HCT116 (cell line): ENCODE results near the gene ZDHHC1. TPM values are rescaled to one million over a fixed set of nuclear protein-coding genes. Genes with fewer than 3 reads are reported as not detected.

Experiments
- ATAC-seq: fragments of 200-7000 bp; cut with Tn5 transposase; 2 replicates; pipeline ENCODE4 v1.9.1; 2020; ENCODE audit warnings: mild to moderate bottlenecking, moderate library complexity
- BruUV-seq: library from RNA; stranded (reverse); fragments of 400-500 nt; replicated peaks from 2 replicates; lab custom pipeline; 2021; lab: Mats Ljungman, UMichigan
- CTCF ChIA-PET: fragments of 300-600 bp; sonication (Branson Sonifier 250); formaldehyde crosslinking; loops from one replicate; lab custom pipeline; 2021; ENCODE audit warnings: antibody characterized with exemption; lab: Charles Lee
- POLR2A ChIA-PET: fragments of 300-600, 350-600 bp; sonication (Branson Sonifier 250); formaldehyde crosslinking; loops from one replicate; lab custom pipeline; 2021; ENCODE audit warnings: antibody characterized with exemption; lab: Charles Lee
- RAD21 ChIA-PET, 2 experiments: fragments of 300-600 bp; sonication (Branson Sonifier 250); formaldehyde crosslinking; loops; one replicate each; lab custom pipeline; 2023; ENCODE audit warnings: low total read pairs in 2 of 2; ENCODE audit not compliant: uncharacterized antibody in 2 of 2, unreplicated experiment in 2 of 2, low non-redundant PET in 1 of 2; lab: Charles Lee
- DNase-seq: peaks from one replicate; pipeline ENCODE4 v3.0.0-alpha.2; 2010; ENCODE audit warnings: low read depth, low spot score
- H2AFZ ChIP-seq: fragments of 200-600 bp; shearing (Covaris generic), sonication (generic); 2 replicates; pipeline ENCODE4 v1.6.1; 2017; ENCODE audit warnings: low read depth, mixed run types, mixed read lengths, antibody characterized with exemption, low read length; ENCODE audit not compliant: poor library complexity, severe bottlenecking
- H3K27ac ChIP-seq: 2 replicates; pipeline ENCODE4 v1.5.1; 2012; ENCODE audit warnings: low read depth, low read length
- H3K27me3 ChIP-seq: fragments of 200-600 bp; sonication (generic); 2 replicates; pipeline ENCODE4 v1.6.1; 2016; ENCODE audit warnings: mixed run types, low read length, mixed read lengths; ENCODE audit not compliant: insufficient read depth
- H3K36me3 ChIP-seq, 2 experiments: fragments of 200-500 bp in 1 of 2; fragments of 200-600 bp in 1 of 2; sonication (Bioruptor generic) in 1 of 2; sonication (generic) in 1 of 2; 2 replicates each; pipeline versions ENCODE4 v1.5.1 to v1.6.1; 2014 to 2016; ENCODE audit warnings: low read length in 2 of 2, inconsistent platforms in 1 of 2, mixed read lengths in 1 of 2, mixed run types in 1 of 2; ENCODE audit not compliant: insufficient read depth in 2 of 2, control insufficient read depth in 1 of 2
- H3K4me1 ChIP-seq, 2 experiments: fragments of 200-600 bp in 1 of 2; sonication (generic) in 1 of 2; 2 replicates each; pipeline versions ENCODE4 v1.5.1 to v1.6.1; 2012 to 2017; ENCODE audit warnings: low read length in 2 of 2, inconsistent platforms in 1 of 2, mild to moderate bottlenecking in 1 of 2, mixed read lengths in 1 of 2, mixed run types in 1 of 2, moderate library complexity in 1 of 2; ENCODE audit not compliant: insufficient read depth in 2 of 2, control insufficient read depth in 1 of 2
- H3K4me2 ChIP-seq: fragments of 200-600 bp; sonication (generic); 2 replicates; pipeline ENCODE4 v1.6.1; 2017; ENCODE audit warnings: mixed run types, low read length, mixed read lengths
- H3K4me3 ChIP-seq, 2 experiments: fragments of 200-600 bp in 1 of 2; sonication (generic) in 1 of 2; replicated peaks in 1 of 2; 2 replicates each; pipeline ENCODE4 v1.5.1; 2011 to 2016; ENCODE audit warnings: low read length in 2 of 2, control low read depth in 1 of 2, low read depth in 1 of 2, mild to moderate bottlenecking in 1 of 2, mixed read lengths in 1 of 2, mixed run types in 1 of 2
- H3K79me2 ChIP-seq: fragments of 200-600 bp; sonication (generic); 2 replicates; pipeline ENCODE4 v1.6.1; 2017; ENCODE audit warnings: mild to moderate bottlenecking, mixed run types, low read length, moderate library complexity, mixed read lengths; ENCODE audit not compliant: insufficient read depth
- H3K9ac ChIP-seq: fragments of 200-600 bp; sonication (generic); 2 replicates; pipeline ENCODE4 v1.6.1; 2016; ENCODE audit warnings: low read length, mixed read lengths
- H3K9me2 ChIP-seq: fragments of 200-600 bp; sonication (generic), shearing (Covaris generic); 2 replicates; pipeline ENCODE4 v1.6.1; 2017; ENCODE audit warnings: mixed run types, mild to moderate bottlenecking, moderate library complexity; ENCODE audit not compliant: insufficient read depth
- H3K9me3 ChIP-seq, 2 experiments: fragments of 200-500 bp in 1 of 2; fragments of 200-600 bp in 1 of 2; sonication (Bioruptor generic) in 1 of 2; sonication (generic) in 1 of 2; 2 replicates each; pipeline ENCODE4 v1.6.1; 2014 to 2017; ENCODE audit warnings: low read length in 2 of 2, mixed read lengths in 2 of 2, inconsistent platforms in 1 of 2, low read depth in 1 of 2, mild to moderate bottlenecking in 1 of 2, mixed run types in 1 of 2, moderate library complexity in 1 of 2; ENCODE audit not compliant: control insufficient read depth in 1 of 2, insufficient read depth in 1 of 2
- H4K20me1 ChIP-seq: fragments of 200-600 bp; sonication (generic), shearing (Covaris generic); 2 replicates; pipeline ENCODE4 v1.6.1; 2017; ENCODE audit warnings: mixed run types, mild to moderate bottlenecking, moderate library complexity; ENCODE audit not compliant: insufficient read depth
- CBX3 ChIP-seq: IDR thresholded peaks from 2 replicates; pipeline ENCODE4 v1.6.1; 2012; ENCODE audit warnings: low read depth
- CEBPB ChIP-seq: IDR thresholded peaks from 2 replicates; pipeline ENCODE4 v1.6.1; 2012; ENCODE audit warnings: low read depth
- CTCF ChIP-seq, 3 experiments: fragments of 200-600 bp in 1 of 3; sonication (generic) in 1 of 3; IDR thresholded peaks in 2 of 3; conservative IDR thresholded peaks in 1 of 3; 2 replicates each; pipeline ENCODE4 v1.5.1; 2012 to 2017; ENCODE audit warnings: low read depth in 2 of 3, low read length in 2 of 3, antibody characterized with exemption in 1 of 3, borderline replicate concordance in 1 of 3, control low read depth in 1 of 3, mild to moderate bottlenecking in 1 of 3, mixed read lengths in 1 of 3, mixed run types in 1 of 3, moderate library complexity in 1 of 3; ENCODE audit not compliant: insufficient read depth in 1 of 3
- EGR1 ChIP-seq: IDR thresholded peaks from 2 replicates; pipeline ENCODE4 v1.6.1; 2012; ENCODE audit warnings: low read depth
- ELF1 ChIP-seq: IDR thresholded peaks from 2 replicates; pipeline ENCODE4 v1.6.1; 2012; ENCODE audit warnings: low read depth, borderline replicate concordance
- EZH2 ChIP-seq: fragments of 200-600 bp; sonication (generic); IDR thresholded peaks from 2 replicates; pipeline ENCODE4 v1.6.1; 2017; ENCODE audit warnings: antibody characterized with exemption, mixed run types
- EZH2phosphoT487 ChIP-seq: fragments of 200-600 bp; IDR thresholded peaks from 2 replicates; pipeline ENCODE4 v1.6.1; 2018; ENCODE audit warnings: antibody characterized with exemption, borderline replicate concordance
- FOSL1 ChIP-seq: IDR thresholded peaks from 2 replicates; pipeline ENCODE4 v1.6.1; 2012; ENCODE audit warnings: low read depth
- JUND ChIP-seq: IDR thresholded peaks from 2 replicates; pipeline ENCODE4 v1.6.1; 2012
- POLR2A ChIP-seq: IDR thresholded peaks from 2 replicates; pipeline ENCODE4 v1.7.0; 2011; ENCODE audit warnings: borderline replicate concordance; ENCODE audit not compliant: insufficient read depth, insufficient read length; ENCODE audit errors: extremely low read depth
- RAD21 ChIP-seq: IDR thresholded peaks from 2 replicates; pipeline ENCODE4 v1.6.1; 2012; ENCODE audit warnings: low read depth, mild to moderate bottlenecking
- REST ChIP-seq: IDR thresholded peaks from 2 replicates; pipeline ENCODE4 v1.6.1; 2012; ENCODE audit warnings: low read depth
- SP1 ChIP-seq: IDR thresholded peaks from 2 replicates; pipeline ENCODE4 v1.6.1; 2012; ENCODE audit warnings: low read depth
- TCF7L2 ChIP-seq: IDR thresholded peaks from 2 replicates; pipeline ENCODE4 v1.7.0; 2011; ENCODE audit warnings: borderline replicate concordance, inconsistent platforms; ENCODE audit not compliant: insufficient read depth, insufficient read length; ENCODE audit errors: extremely low read depth
- YY1 ChIP-seq: IDR thresholded peaks from 2 replicates; pipeline ENCODE4 v1.6.1; 2011; ENCODE audit warnings: low read length, low read depth, moderate library complexity, mild to moderate bottlenecking; ENCODE audit not compliant: insufficient replicate concordance; ENCODE audit errors: extremely low read depth
- ZFX ChIP-seq: fragments of 450-650 bp; IDR thresholded peaks from 2 replicates; pipeline ENCODE4 v1.6.1; 2017
- ZNF274 ChIP-seq: fragments of 200-500 bp; sonication (Bioruptor generic); IDR thresholded peaks from 2 replicates; pipeline ENCODE4 v1.6.1; 2014; ENCODE audit warnings: mild to moderate bottlenecking, low read depth, low read length, inconsistent platforms
- intact Hi-C: fragments of 100-400 bp; cut with micrococcal nuclease; formaldehyde crosslinking; loops from 2 replicates; pipeline ENCODE4 v1.10.0; 2022
- total RNA-seq: library from RNA; stranded (reverse); gene quantifications from one replicate; pipeline ENCODE4 v1.2.1, GENCODE V29; 2021; ENCODE audit not compliant: unreplicated experiment

The ZDHHC1 gene
- total RNA-seq, 1 experiment from 2014 or later: 9.1 TPM

- Histone ChIP-seq H3K9me2 (no peaks in the 10 kb centered on the region), H3K4me3 (peak overlapping the region in 1 of 2 experiments; percentile 41; a peak in 2 of 4 replicates), H2AFZ (no peak overlapping the region), H3K36me3 (no peaks in the 10 kb centered on the region), H3K4me1 (peaks cover 23 to 38% of the 10 kb centered on the region in 2 experiments), H3K27ac (peak overlapping the region; percentile 74), H3K9me3 (no peaks in the 10 kb centered on the region), H4K20me1 (no peaks in the 10 kb centered on the region), H3K27me3 (no peaks in the 10 kb centered on the region), H3K4me2 (peak overlapping the region; percentile 78), H3K9ac (peak overlapping the region; percentile 50), H3K79me2 (no peaks in the 10 kb centered on the region)
- ChIA-PET POLR2A (no interaction called here), RAD21 (no interaction called here), CTCF (interaction anchor here (1.4 kb wide), 1 partner anchor 23 kb away, joined by 3 read pairs; no protein-coding TSS in a partner anchor)
- TF ChIP-seq YY1 (no peak), RAD21 (no peak), CBX3 (no peak), CEBPB (no peak), ZNF274 (no peak), EZH2phosphoT487 (no peak), POLR2A (no peak), JUND (no peak), EGR1 (no peak), EZH2 (no peak), ZFX (no peak), CTCF (IDR thresholded peaks at IDR 0.05 in 2 of 3, conservative IDR thresholded peaks at IDR 0.05 in 1 of 3; ENCODE audit: borderline replicate concordance in 1 of 3, insufficient read depth in 1 of 3, low read depth in 2 of 3, low read length in 2 of 3) (no peak), SP1 (no peak), REST (no peak), TCF7L2 (no peak), FOSL1 (no peak), ELF1 (no peak)
- ATAC-seq (peak; percentile 38), DNase-seq (no peak)
- intact Hi-C loops: no loop called here
- no TSS peak for BruUV-seq
Measured at GRCh38 chr16:67405336-67405735, 10.9 kb downstream of the ZDHHC1 start.
